Measurements from ENCODE around the gene NEUROD4.

GRCh38 chr12:54970741-54971140, 49.0 kb upstream of the NEUROD4 start:
- TF ChIP-seq POLR2AphosphoS5 (IDR thresholded peaks at IDR 0.05; ENCODE audit: low read depth, low read length) (no peak), POLR2A (IDR thresholded peaks at IDR 0.05; ENCODE audit: low read depth, low read length) (no peak), TAF1 (IDR thresholded peaks at IDR 0.05; ENCODE audit: low read depth, low read length) (no peak), SPI1 (IDR thresholded peaks at IDR 0.05; ENCODE audit: low read depth, low read length) (no peak), PAX5 (IDR thresholded peaks at IDR 0.05; ENCODE audit: insufficient read depth, low read length, severe bottlenecking) (no peak)
